Activated naive CD4-positive, alpha-beta T cell treated with anti-CD3 and anti-CD28 coated beads for 36 hours (primary cell): ENCODE results near the gene H2AZ2. TPM values are rescaled to one million over a fixed set of nuclear protein-coding genes. Genes with fewer than 3 reads are reported as not detected.
"Not testable (repeated sequence)": the region's sequence is repeated elsewhere in the genome, so short reads cannot be mapped to it uniquely, and the experiment has no call there.

Source experiments
- CTCF ChIA-PET: fragments of 350-600 bp; sonication (Branson Sonifier 250); formaldehyde crosslinking; loops from one replicate; lab custom pipeline; 2021; ENCODE audit warnings: antibody characterized with exemption; lab: Charles Lee
- DNase-seq: peaks from one replicate; pipeline ENCODE4 v3.0.0-alpha.2; 2020
- H3K27ac Mint-ChIP-seq: one replicate; pipeline ENCODE4 v1.8.0; 2021; ENCODE audit warnings: mild to moderate bottlenecking, mixed read lengths
- H3K27me3 Mint-ChIP-seq: one replicate; pipeline ENCODE4 v1.8.0; 2021; ENCODE audit warnings: low read depth, mixed read lengths
- H3K36me3 Mint-ChIP-seq: one replicate; pipeline ENCODE4 v1.8.0; 2021; ENCODE audit warnings: low read depth, mixed read lengths
- H3K4me1 Mint-ChIP-seq: one replicate; pipeline ENCODE4 v1.8.0; 2021; ENCODE audit warnings: low read depth, mixed read lengths
- H3K4me3 Mint-ChIP-seq: one replicate; pipeline ENCODE4 v1.8.0; 2021; ENCODE audit warnings: mild to moderate bottlenecking, moderate library complexity, mixed read lengths
- H3K9me3 Mint-ChIP-seq: one replicate; pipeline ENCODE4 v1.8.0; 2021; ENCODE audit warnings: mixed read lengths
- intact Hi-C: fragments of 100-400 bp; cut with micrococcal nuclease; formaldehyde crosslinking; loops from one replicate; pipeline ENCODE4 v1.15.1; 2023
- total RNA-seq, 2 experiments: library from RNA; stranded (reverse); gene quantifications; one replicate each; pipeline ENCODE4 v1.2.3, GENCODE V29; 2021

The H2AZ2 gene
- total RNA-seq, 2 experiments from 2014 or later: 344 to 361 TPM

DNA sequence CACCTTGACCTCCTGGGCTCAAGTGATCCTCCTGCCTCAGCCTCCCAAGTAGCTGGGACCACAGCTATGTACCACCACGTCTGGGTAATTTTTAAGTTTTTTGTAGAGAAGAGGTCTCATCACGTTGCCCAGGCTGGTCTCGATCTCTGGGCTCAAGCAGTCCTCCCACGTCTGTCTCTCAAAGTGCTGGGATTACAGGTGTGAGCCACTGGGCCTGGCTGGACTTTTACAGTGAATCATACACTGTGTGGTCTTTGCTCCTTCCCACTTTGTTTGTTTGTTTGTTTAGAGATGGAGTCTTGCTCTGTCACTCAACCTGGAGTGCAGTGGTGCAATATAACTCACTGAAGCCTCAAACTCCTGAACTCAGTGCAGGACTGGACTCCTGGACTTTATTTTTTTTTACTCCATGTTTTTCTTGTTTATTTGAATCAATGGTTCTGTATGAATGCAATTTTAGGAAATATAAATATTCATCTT, 38.9 kb downstream of the H2AZ2 start:
- intact Hi-C loops: no loop called here
- no peak for DNase-seq
- H3K4me3 Mint-ChIP-seq: no peak overlapping the region
- no peaks in the 10 kb centered on the region for H3K9me3 Mint-ChIP-seq
- H3K4me1 Mint-ChIP-seq: no peaks in the 10 kb centered on the region
- peaks cover 4% of the 10 kb centered on the region for H3K36me3 Mint-ChIP-seq
- no peak overlapping the region for H3K27ac Mint-ChIP-seq
- CTCF ChIA-PET: interaction anchor here (0.6 kb wide), 1 partner anchor 106 kb away, joined by 3 read pairs; no protein-coding TSS in a partner anchor
- H3K27me3 Mint-ChIP-seq: no peaks in the 10 kb centered on the region

DNA sequence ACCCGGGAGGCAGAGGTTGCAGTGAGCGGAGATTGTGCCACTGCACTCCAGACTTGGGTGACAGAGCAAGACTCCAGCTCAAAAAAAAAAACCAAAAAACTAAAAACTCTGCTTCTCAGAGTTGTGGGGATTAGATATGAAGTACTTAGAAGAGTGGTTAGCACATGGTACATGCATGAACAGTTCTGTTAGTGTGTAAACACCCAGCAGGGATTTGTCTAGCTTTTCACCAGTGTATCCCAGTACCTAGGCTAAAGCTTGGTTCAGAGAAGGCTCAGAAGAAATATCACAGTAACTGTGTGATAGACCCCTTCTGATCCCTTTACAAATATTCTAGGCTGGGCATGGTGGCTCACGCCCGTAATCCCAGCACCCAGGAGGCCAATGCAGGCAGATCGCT, 41.9 kb downstream of the H2AZ2 start:
- intact Hi-C loops: no loop called here
- no peak for DNase-seq
- H3K27me3 Mint-ChIP-seq: no peaks in the 10 kb centered on the region
- H3K36me3 Mint-ChIP-seq: peaks cover 22% of the 10 kb centered on the region
- CTCF ChIA-PET: no interaction called here
- peaks cover 9% of the 10 kb centered on the region for H3K4me1 Mint-ChIP-seq
- no peak overlapping the region for H3K27ac Mint-ChIP-seq
- H3K9me3 Mint-ChIP-seq: no peaks in the 10 kb centered on the region
- H3K4me3 Mint-ChIP-seq: no peak overlapping the region

DNA sequence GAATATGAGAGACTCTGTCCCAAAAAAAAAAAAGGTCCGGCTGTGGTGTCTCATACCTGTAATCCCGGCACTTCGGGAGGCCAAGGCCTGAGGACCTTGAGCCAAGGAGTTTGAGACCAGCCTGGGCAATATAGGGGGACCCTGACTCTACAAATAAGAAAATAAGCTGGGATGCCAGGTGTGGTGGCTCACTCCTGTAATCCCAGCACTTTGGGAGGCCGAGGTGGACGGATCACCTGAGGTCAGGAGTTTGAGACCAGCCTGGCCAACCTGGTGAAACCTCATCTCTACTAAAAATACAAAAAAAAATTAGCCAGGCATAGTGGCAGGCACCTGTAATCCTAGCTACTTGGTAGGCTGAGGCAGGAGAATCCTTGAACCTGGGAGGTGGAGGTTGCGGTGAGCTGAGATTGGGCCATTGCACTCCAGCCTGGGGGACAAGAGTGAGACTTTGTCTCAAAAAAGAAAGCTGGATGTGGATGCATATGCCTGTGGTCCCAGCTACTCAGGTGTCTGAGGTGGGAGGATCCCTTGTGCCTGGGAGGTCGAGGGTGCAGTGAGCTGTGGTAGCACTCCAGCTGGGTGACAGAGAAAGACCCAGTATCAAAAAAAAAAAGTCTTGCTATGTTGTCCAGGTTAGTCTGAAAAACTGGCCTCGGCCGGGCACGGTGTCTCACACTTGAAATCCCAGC, 43.9 kb downstream of the H2AZ2 start:
- intact Hi-C loops, H3K9me3 Mint-ChIP-seq, H3K4me3 Mint-ChIP-seq: not testable (repeated sequence)

DNA sequence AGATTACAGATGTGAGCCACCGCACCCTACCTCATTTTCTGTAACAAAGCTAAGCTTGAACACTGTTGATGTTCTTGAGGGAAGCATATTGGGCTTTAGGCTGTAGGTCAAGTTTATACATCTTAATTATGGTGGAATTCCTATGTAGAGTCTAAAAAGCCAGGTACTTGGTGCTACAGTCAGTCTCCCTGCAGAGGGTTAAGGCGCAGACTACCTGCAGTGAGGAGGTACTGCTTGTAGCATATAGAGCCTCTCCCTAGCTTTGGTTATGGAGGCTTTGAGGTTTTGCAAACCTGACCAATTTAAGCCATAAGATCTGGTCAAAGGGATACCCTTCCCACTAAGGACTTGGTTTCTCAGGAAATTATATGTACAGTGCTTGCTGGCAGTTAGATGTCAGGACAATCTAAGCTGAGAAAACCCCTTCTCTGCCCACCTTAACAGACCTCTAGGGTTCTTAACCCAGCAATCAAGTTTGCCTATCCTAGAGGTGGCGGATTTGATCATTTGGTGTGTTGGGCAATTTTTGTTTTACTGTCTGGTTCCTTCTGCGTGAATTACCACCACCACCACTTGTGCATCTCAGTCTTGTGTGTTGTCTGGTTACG, 45.4 kb downstream of the H2AZ2 start:
- CTCF ChIA-PET: interaction anchor here (0.6 kb wide), 1 partner anchor 658 kb away, joined by 3 read pairs; no protein-coding TSS in a partner anchor
- Mint-ChIP-seq H3K36me3 (peaks cover 52% of the 10 kb centered on the region), H3K27ac (no peak overlapping the region)

More for the DNA sequence above, 43.9 kb downstream of the H2AZ2 start:
- not testable (repeated sequence) for H3K27me3 Mint-ChIP-seq, H3K27ac Mint-ChIP-seq, DNase-seq
- Mint-ChIP-seq H3K4me1 (peaks cover 21% of the 10 kb centered on the region), H3K36me3 (peaks cover 38% of the 10 kb centered on the region)
- CTCF ChIA-PET: interaction anchor here (0.6 to 1.2 kb wide), 3 partner anchors 331 to 819 kb away, joined by 3 to 5 read pairs (median 4); no protein-coding TSS in a partner anchor

DNA sequence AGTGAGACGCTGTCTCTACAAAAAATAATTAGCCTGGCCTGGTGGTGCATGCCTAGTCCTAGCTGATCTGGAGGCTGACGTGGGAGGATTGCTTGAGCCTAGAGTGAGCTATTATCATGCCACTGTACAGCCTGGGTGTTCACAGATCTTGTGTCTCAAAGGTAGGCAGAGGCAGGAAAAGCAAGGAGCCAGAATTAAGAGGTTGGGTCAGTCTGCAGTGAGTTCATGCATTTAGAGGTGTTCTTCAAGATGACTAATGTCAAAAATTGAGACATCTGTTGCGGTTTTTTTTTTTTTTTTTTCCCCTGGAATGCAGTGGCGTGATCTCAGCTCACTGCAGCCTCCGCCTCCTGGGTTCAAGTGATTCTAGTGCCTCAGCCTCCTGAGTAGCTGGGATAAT, 46.0 kb downstream of the H2AZ2 start:
- no peak for DNase-seq
- Mint-ChIP-seq H3K27me3 (no peaks in the 10 kb centered on the region), H3K4me3 (no peak overlapping the region), H3K4me1 (peaks cover 30% of the 10 kb centered on the region), H3K9me3 (no peaks in the 10 kb centered on the region), H3K36me3 (peaks cover 55% of the 10 kb centered on the region), H3K27ac (peak overlapping the region; percentile 22)
- CTCF ChIA-PET: no interaction called here
- intact Hi-C loops: no loop called here

More for the DNA sequence above, 45.4 kb downstream of the H2AZ2 start:
- DNase-seq: no peak
- Mint-ChIP-seq H3K4me3 (no peak overlapping the region), H3K4me1 (peaks cover 30% of the 10 kb centered on the region), H3K9me3 (no peaks in the 10 kb centered on the region), H3K27me3 (no peaks in the 10 kb centered on the region)
- intact Hi-C loops: no loop called here

DNA sequence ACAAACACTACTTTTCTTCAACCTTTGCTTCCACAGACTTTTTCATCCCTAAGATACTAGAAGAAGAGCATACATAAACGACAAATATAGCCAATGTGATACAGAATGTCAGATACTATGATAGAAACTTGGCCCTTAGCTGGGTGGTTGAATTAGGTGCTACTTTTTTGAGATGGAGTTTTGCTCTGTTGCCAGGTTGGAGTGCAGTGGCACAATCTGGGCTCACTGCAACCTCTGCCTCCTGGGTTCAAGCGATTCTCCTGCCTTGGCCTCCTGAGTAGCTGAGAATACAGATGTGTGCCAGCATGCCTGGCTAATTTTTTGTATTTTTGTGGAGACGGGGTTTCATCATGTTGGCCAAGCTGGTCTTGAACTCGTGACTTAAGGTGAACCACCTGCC, 47.9 kb downstream of the H2AZ2 start:
- Mint-ChIP-seq H3K4me3 (peak overlapping the region; percentile 0), H3K9me3 (no peaks in the 10 kb centered on the region), H3K4me1 (peaks cover 30% of the 10 kb centered on the region), H3K36me3 (peaks cover 54% of the 10 kb centered on the region), H3K27me3 (no peaks in the 10 kb centered on the region), H3K27ac (peak overlapping the region; percentile 32)
- DNase-seq: no peak
- CTCF ChIA-PET: interaction anchor here (0.6 kb wide), 1 partner anchor 100 kb away, joined by 3 read pairs; no protein-coding TSS in a partner anchor
- intact Hi-C loops: no loop called here

DNA sequence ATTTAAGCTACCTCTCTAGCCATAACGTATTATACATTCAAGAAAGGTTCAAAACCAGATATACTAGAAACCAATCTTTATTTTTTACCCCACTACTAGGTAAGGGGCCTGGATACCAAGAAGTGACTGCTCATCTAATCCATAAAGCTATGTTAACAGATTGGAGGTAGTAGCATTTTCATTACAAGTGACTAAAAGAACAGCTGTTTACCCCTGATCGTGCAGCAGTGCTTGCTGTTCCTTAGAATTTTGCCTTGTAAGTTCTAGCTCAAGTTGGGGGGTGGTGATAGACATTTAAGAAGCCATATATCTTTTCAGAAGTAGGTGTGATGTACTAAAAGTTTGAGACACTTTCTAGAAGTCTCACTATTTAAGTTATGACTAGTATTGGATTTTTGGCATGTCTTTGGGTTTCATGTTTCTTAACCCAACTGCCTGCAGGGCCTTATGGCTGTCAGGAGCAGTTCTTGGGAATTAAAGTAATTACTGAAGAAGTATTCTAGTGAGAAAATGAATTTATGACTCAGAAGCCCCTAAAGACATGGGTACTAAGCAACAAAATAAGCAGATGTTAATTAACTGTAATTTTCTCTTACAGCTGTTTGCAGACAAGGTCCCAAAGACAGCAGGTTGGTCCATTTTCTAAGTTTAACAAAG, 49.1 kb downstream of the H2AZ2 start:
- no peak for DNase-seq
- Mint-ChIP-seq H3K27me3 (no peaks in the 10 kb centered on the region), H3K27ac (peak overlapping the region; percentile 98), H3K36me3 (peaks cover 51% of the 10 kb centered on the region), H3K9me3 (no peaks in the 10 kb centered on the region), H3K4me1 (peaks cover 30% of the 10 kb centered on the region), H3K4me3 (peak overlapping the region; percentile 98)
- CTCF ChIA-PET: interaction anchor here (0.6 to 2.1 kb wide), 10 partner anchors 24 to 321 kb away, joined by 3 to 9 read pairs (median 4); no protein-coding TSS in a partner anchor
- intact Hi-C loops: no loop called here

DNA sequence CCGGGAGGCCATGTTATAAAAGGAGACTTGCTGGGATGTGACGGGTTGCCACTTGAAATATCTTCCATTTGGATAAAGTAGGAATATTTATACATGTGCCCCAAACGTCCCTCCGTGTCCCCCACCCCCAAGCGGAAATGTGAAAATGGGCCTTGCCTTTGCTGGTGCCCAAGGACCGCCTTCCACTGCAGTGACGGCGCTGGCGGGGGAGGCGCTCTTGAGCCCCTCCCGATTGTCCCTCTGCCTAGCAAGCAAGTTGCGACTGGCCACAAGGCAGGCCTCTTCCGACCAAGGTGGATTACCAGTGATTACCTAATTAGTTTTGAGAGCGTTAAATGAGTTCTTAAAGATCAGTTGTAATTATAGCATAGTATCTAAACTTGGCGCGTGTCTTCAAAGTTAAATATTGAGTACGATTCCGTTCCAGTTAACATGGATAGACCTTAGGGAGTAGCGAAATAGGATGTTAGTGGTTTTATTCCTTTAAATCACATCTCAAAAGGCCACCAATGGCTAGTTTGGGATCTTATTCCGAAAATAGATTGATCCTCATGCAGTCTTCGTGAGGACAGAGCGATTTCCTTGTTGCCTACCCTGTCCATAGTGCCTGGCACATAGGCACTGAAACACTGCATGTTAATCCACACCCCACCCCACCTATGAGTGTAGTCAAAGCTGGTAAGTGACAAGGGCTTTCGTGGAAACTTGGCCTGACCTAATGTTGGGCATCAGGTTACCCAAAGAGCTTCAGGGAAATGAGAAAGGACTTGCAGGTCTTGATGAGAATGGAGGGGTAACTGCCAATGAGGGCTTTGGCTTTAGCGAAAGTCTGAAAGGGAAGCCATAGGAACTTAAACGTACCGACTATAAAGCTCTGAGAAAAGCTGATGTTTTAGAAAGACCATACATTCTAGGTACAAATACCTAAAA, 50.3 kb downstream of the H2AZ2 start:
- H3K27ac Mint-ChIP-seq: peak overlapping the region; percentile 98
- no peaks in the 10 kb centered on the region for H3K9me3 Mint-ChIP-seq
- intact Hi-C loops: loop anchor here (2.0 kb wide), 4 partner anchors 117 to 307 kb away; partner anchors contain the start of gene NUDCD3
- peak overlapping the region; percentile 98 for H3K4me3 Mint-ChIP-seq
- DNase-seq: peak; percentile 89
- CTCF ChIA-PET: interaction anchor here (0.6 to 2.1 kb wide), 9 partner anchors 25 to 229 kb away, joined by 3 to 9 read pairs (median 3); no protein-coding TSS in a partner anchor
- H3K36me3 Mint-ChIP-seq: peaks cover 47% of the 10 kb centered on the region
- no peaks in the 10 kb centered on the region for H3K27me3 Mint-ChIP-seq
- H3K4me1 Mint-ChIP-seq: peaks cover 30% of the 10 kb centered on the region

DNA sequence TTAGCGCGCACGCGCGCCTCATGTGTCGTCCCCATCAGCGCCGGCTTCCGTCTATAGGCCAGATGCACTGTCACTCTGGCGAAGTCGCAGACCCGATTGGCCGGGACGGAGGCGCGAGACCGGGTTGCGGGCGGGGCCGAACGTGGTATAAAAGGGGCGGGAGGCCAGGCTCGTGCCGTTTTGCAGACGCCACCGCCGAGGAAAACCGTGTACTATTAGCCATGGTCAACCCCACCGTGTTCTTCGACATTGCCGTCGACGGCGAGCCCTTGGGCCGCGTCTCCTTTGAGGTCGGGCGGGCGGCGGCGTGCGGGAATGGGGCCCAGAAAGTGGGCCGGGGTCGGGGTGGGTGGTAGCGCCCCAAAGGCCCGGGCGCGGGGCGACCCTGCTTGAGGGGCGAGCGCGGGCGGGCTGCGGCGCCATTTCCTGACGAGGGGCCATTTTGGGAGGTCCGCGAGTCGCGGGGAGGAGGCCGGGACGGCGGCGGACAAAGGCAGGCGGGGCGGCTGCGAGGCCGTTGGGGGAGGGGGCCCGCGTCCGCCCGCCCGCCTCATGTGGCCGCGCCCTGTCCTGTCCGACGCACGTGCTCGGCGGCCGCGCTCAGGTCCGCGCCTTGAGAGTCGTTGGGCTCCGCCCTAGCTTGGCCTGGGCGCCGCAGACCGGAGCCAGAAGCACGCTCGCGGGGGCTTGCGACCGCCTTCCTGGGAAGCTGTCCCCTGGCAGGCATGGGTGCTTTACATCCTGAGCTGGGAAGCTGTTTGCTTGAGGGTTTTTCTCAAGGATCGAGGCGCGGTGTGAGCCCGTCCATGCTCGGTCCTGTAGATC, 51.2 kb downstream of the H2AZ2 start, which contains the start of gene PPIA:
PPIA (plus strand) TSS at position 178 of the 825 bp plus-strand sequence; CDS start at position 222, 44 bp downstream.
- intact Hi-C loops: loop anchor here (1.0 to 2.0 kb wide), 14 partner anchors 48 to 315 kb away; partner anchors contain the start of genes H2AZ2, NUDCD3, OGDH and PURB
- Mint-ChIP-seq H3K27me3 (no peaks in the 10 kb centered on the region), H3K36me3 (peaks cover 41% of the 10 kb centered on the region), H3K9me3 (no peaks in the 10 kb centered on the region), H3K27ac (peak within 1 kb of the TSS; percentile 98), H3K4me1 (peaks cover 28% of the 10 kb centered on the region), H3K4me3 (peak within 1 kb of the TSS; percentile 98)
- DNase-seq: peak; percentile 99
- CTCF ChIA-PET: interaction anchor here (0.6 to 2.1 kb wide), 3 partner anchors 26 to 228 kb away, joined by 3 to 9 read pairs (median 7); no protein-coding TSS in a partner anchor

DNA sequence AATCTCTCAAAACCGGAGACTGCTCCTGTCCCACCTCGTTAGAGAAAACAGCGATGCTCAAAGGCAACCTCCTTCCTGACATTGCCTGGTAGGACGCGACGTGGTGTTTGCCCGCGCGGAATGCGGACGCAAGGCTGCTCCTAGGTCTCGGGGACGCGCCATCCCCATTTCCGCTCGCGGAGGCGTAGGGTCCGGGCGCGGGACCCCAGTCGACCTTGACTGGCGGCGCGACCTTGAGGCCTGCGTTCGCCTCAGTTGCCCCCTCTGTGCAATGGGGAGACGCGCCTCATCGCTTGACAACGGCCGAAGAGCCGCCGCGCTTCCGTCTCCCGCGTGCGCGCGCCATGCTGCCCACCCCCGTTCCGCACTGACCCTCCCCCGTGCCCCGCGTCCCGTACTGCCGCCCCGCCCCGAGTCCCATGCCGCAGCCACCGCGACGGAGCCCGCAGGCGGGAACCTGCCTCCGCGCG, 51.8 kb downstream of the H2AZ2 start:
- Mint-ChIP-seq H3K9me3 (no peaks in the 10 kb centered on the region), H3K27me3 (no peaks in the 10 kb centered on the region), H3K4me3 (peak overlapping the region; percentile 98), H3K36me3 (peaks cover 34% of the 10 kb centered on the region), H3K4me1 (peaks cover 23% of the 10 kb centered on the region), H3K27ac (peak overlapping the region; percentile 92)
- DNase-seq: peak; percentile 65
- intact Hi-C loops: loop anchor here (1.0 to 2.0 kb wide), 14 partner anchors 48 to 315 kb away; partner anchors contain the start of genes H2AZ2, NUDCD3, OGDH and PURB
- CTCF ChIA-PET: no interaction called here
